Stimulated activated naive CD8-positive, alpha-beta T cell treated with anti-CD3 and anti-CD28 coated beads, Interleukin-15, amount 100 ng/mL, for 72 hours (primary cell): ENCODE data around the gene ARRDC2.
"Not testable (repeated sequence)": the region's sequence is repeated elsewhere in the genome, so short reads cannot be mapped to it uniquely, and the experiment has no call there.

ENCODE experiments used
- ATAC-seq: fragments of 150-1000 bp; cut with Tn5 transposase; 2 replicates; pipeline ENCODE4 v1.10.0; 2021; ENCODE audit warnings: mild to moderate bottlenecking, moderate library complexity
- DNase-seq, 2 donors: peaks; one replicate each; pipeline ENCODE4 v3.0.0; 2021 to 2022
- H3K27ac Mint-ChIP-seq, 2 donors: one replicate each; pipeline ENCODE4 v1.8.0; 2022; ENCODE audit warnings: mild to moderate bottlenecking in 2 of 2, mixed read lengths in 2 of 2, moderate library complexity in 2 of 2
- H3K27me3 Mint-ChIP-seq: one replicate; pipeline ENCODE4 v1.8.0; 2022; ENCODE audit warnings: mixed read lengths
- H3K4me1 Mint-ChIP-seq: one replicate; pipeline ENCODE4 v1.8.0; 2022; ENCODE audit warnings: mild to moderate bottlenecking, mixed read lengths
- H3K4me3 Mint-ChIP-seq, 2 donors: one replicate each; pipeline ENCODE4 v1.8.0; 2022; ENCODE audit warnings: mild to moderate bottlenecking in 2 of 2, mixed read lengths in 2 of 2, moderate library complexity in 1 of 2
- H3K9me3 Mint-ChIP-seq, 2 donors: one replicate each; pipeline ENCODE4 v1.8.0; 2022; ENCODE audit warnings: mixed read lengths in 2 of 2

Gene ARRDC2

DNA sequence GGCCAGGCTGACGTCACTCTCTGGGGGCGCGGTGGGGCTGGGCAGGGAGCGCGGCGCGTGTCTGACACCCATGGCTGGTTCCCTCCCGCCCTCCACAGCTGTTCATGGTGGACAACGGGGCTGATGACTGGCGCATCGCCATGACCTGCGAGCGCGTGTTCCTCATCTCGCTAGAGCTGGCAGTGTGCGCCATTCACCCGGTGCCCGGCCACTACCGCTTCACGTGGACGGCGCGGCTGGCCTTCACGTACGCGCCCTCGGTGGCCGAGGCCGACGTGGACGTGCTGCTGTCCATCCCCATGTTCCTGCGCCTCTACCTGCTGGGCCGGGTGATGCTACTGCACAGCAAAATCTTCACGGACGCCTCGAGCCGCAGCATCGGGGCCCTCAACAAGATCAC lies 26.4 kb upstream of the ARRDC2 start:
- peaks cover 4% of the 10 kb centered on the region for H3K4me1 Mint-ChIP-seq
- no peak overlapping the region for H3K27ac Mint-ChIP-seq
- H3K9me3 Mint-ChIP-seq, result no peaks in the 10 kb centered on the region
- DNase-seq, result no peak
- H3K27me3 Mint-ChIP-seq, result peaks cover 43% of the 10 kb centered on the region
- H3K4me3 Mint-ChIP-seq, result no peak overlapping the region
- no peak for ATAC-seq

DNA sequence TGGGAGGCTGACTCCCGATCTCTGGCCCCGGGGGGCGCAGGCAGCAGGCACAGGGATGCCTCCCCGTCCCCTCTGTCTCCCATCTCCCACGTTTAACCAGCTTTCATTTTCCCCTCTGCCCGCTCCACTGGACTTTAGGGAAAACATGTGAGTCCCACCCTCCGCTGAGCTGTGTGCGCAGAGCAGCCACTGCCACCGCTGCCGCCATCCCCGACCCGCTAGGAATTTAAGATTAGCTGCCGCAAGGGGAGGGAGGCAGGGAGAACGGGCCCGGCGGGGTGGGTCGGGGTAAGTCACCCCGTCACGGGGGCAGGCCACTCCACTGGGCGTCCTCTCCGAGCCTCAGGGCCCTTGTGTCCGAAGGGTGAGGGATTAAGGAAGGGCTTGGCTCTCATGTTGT lies 25.5 kb upstream of the ARRDC2 start:
- DNase-seq (no peak), ATAC-seq (no peak)
- Mint-ChIP-seq H3K9me3 (no peaks in the 10 kb centered on the region), H3K27me3 (peaks cover 39% of the 10 kb centered on the region), H3K4me3 (no peak overlapping the region), H3K27ac (no peak overlapping the region), H3K4me1 (peaks cover 4% of the 10 kb centered on the region)

DNA sequence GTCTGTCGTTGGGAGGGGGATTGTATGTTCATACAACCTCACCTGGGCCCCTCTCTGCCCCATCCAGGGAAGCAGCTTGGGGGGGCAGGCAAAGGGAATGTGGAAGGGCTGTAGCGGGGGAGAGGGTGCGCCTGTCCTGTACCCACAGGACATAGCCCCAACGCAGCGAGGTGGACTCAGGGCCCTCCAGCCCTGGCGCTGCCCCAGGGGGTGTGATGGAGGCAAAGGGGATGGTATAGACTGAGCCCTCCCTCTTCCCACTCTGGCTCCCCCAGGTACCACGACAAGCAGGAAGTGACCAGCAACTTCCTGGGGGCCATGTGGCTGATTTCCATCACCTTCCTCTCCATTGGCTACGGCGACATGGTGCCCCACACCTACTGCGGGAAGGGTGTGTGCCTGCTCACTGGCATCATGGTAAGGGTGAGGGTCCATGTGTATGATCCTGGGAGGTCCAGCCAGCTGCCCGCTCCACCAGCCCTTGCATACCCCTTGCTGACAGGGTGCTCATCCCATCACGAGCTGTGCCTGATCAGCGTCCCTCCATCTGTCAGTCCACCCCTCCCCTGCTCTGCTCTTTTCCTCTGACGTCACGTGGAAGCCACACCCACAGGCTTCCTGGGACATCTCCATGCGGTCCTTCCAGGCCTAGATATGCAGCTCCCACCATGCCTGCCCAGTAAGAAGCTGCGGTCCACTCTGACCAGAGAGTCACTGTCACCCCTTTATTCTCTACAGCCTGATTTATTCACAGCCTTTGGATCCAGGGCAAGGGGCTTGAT lies 22.7 kb upstream of the ARRDC2 start:
- H3K27me3 Mint-ChIP-seq, result peaks cover 26% of the 10 kb centered on the region
- DNase-seq (no peak), ATAC-seq (no peak)
- no peaks in the 10 kb centered on the region for H3K9me3 Mint-ChIP-seq
- H3K4me3 Mint-ChIP-seq, result no peak overlapping the region
- H3K27ac Mint-ChIP-seq, result peak overlapping the region in 1 of 2 donors; percentile 72
- H3K4me1 Mint-ChIP-seq, result no peaks in the 10 kb centered on the region

DNA sequence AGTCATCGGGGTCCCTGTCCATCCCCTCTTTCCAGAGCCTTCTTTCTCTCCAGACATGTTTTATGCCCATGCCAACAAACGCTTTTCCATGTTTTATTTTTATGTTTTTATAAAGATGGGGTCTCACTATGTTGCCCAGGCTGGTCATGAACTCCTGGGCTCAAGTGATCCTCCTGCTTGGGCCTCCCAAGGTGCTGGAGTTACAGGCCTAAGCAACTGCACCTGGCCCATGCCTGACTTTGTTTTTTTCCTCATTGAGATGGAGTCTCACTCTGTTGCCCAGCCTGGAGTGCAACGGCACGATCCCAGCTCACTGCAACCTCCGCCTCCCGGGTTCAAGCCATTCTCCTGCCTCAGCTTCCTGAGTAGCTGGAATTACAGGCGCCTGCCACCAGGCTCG lies 21.4 kb upstream of the ARRDC2 start:
- Mint-ChIP-seq H3K27ac (peak overlapping the region in 1 of 2 donors; percentile 94), H3K27me3 (peaks cover 13% of the 10 kb centered on the region)
- H3K9me3 Mint-ChIP-seq, H3K4me1 Mint-ChIP-seq, H3K4me3 Mint-ChIP-seq, DNase-seq, ATAC-seq: not testable (repeated sequence)

DNA sequence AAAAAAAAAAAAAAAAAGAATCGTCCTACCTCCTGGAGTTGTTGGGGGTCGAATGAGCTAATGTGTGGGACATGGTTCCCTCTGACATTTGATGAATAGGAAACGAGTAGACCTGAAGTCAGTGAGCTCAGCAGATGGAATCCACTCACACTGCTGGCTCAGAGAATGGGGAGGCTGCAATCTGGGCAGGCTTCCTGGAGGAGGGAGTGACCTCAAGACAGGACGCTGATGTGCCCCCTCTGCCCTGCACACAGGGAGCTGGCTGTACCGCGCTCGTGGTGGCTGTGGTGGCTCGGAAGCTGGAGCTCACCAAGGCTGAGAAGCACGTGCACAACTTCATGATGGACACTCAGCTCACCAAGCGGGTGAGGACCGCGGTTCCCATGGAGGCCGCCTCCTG lies 19.8 kb upstream of the ARRDC2 start:
- no peak for DNase-seq
- H3K9me3 Mint-ChIP-seq, result no peaks in the 10 kb centered on the region
- H3K4me3 Mint-ChIP-seq, result no peak overlapping the region
- no peaks in the 10 kb centered on the region for H3K27me3 Mint-ChIP-seq
- H3K4me1 Mint-ChIP-seq, result no peaks in the 10 kb centered on the region
- no peak overlapping the region for H3K27ac Mint-ChIP-seq
- ATAC-seq, result no peak

DNA sequence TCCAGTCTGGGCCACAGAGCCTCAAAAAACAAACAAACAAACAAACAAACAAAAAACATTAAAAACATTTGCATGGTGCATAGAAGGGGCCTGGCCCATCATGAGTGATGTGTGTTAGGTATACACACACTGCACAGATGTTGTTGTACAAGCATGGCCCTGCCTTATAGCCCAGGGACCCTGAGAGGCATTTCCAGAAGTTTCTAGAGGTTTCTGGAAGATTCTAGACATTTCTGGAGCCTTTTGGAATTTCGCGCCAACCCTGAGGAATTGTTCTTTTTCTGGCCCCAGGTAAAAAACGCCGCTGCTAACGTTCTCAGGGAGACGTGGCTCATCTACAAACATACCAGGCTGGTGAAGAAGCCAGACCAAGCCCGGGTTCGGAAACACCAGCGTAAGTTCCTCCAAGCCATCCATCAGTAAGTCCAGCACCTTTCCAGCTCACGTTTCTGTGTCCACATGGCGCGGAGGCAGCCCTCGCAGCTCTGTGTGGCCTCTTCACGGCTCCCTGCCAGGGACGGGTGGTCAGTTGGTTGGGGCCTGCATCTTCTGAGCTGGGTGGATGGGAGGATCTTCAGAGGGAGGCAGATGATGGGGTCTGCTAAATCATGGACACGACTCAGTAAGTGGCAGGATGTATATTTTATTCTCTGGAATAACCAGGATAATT lies 18.4 kb upstream of the ARRDC2 start:
- H3K9me3 Mint-ChIP-seq, result no peaks in the 10 kb centered on the region
- no peaks in the 10 kb centered on the region for H3K27me3 Mint-ChIP-seq
- no peaks in the 10 kb centered on the region for H3K4me1 Mint-ChIP-seq
- no peak for ATAC-seq
- no peak overlapping the region for H3K4me3 Mint-ChIP-seq
- DNase-seq, result no peak
- no peak overlapping the region for H3K27ac Mint-ChIP-seq

DNA sequence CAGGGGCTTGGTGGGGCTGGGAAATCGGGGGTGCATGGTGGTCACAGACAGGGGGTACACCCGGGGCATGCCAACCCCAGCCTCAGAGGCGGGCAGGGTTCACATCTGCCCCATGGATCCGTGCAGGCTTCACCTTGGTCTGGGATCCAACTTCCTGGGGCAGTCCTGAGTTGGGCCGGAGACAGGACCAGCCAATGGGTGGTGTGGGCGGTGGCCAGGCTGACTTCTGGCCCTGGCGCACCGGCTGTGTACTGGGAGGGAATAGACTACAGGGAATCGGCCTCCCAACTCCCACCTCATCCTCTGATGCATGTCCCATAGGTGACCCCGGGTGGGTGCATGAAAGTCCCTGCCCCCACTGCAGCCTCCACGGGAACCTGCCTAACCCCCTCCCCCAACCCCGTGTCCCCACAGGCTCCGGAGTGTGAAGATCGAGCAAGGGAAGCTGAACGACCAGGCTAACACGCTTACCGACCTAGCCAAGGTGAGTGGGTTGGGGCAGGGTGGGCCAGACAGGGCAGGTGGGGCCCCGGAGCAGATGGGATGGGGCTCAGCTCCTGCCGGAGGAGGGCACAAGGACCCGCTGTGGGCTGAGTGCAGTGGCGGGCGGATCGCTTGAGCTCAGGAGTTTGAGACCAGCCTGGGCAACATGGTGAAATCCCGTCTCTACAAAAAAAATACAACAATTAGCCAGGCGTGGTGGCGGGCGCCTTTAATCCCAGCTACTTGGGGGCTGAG lies 14.7 kb upstream of the ARRDC2 start:
- Mint-ChIP-seq H3K9me3 (no peaks in the 10 kb centered on the region), H3K4me1 (peaks cover 14% of the 10 kb centered on the region), H3K4me3 (no peak overlapping the region), H3K27me3 (no peaks in the 10 kb centered on the region), H3K27ac (no peak overlapping the region)
- ATAC-seq (no peak), DNase-seq (no peak)

DNA sequence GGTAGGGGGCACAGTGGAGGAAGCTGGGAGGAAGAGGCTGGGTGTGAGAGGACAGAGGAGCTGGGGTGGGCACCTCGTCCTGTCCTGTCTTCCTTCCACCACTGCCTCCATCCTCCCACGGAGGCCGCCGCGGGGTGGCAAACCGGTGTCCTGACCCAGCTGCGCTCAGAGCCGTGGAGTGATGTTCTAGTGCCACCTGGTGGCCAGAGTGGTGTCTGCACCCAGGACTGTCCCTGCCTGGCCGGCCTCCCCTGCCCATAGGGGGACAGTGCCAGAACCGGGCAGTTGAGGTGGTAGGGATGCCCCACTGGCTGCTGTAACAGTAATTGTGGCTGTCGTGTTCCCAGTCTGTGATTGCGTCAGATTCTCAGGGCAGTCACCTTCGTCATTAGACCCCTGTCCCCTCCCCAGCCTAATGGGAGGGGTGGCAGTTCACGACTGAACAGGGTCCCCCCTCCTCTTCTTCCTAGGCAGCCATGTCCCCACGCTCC lies 11.1 kb upstream of the ARRDC2 start:
- Mint-ChIP-seq H3K4me3 (no peak overlapping the region), H3K9me3 (no peaks in the 10 kb centered on the region), H3K4me1 (peaks cover 34% of the 10 kb centered on the region), H3K27me3 (no peaks in the 10 kb centered on the region), H3K27ac (no peak overlapping the region)
- DNase-seq, result peak; percentile 88 to 92
- ATAC-seq, result peak; percentile 56

DNA sequence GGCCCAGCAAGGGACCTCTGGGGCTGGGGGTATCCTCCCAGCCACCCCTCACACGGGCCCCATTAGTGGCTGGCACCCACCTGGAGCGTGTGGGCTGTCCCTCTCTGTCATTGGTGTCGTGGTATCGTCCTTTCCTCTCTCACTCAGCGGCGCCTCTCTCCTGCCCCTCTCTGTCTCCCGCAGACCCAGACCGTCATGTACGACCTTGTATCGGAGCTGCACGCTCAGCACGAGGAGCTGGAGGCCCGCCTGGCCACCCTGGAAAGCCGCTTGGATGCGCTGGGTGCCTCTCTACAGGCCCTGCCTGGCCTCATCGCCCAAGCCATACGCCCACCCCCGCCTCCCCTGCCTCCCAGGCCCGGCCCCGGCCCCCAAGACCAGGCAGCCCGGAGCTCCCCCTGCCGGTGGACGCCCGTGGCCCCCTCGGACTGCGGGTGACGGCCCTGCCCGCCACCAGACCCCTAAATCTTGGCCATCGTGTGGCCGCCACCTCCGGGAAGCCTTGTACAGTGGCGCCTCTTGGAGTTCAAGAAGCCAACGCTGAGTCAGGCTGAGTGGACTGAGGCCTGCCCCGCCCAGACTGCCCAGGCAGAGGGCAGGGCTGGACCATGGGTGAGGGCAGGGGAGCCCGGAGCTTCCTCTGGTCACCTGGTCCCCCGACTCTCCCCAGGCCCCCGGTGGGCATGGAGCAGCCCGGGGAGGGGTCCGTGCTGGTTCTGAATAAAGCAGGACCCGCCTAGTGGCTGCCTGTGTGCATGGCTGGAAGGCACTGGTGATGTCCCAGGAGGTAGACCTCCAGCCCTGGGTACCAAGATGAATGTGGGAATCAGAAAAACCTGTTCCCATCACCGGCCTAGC lies 9.8 kb upstream of the ARRDC2 start:
- H3K27me3 Mint-ChIP-seq, result no peaks in the 10 kb centered on the region
- peaks cover 45% of the 10 kb centered on the region for H3K4me1 Mint-ChIP-seq
- no peaks in the 10 kb centered on the region for H3K9me3 Mint-ChIP-seq
- no peak overlapping the region for H3K4me3 Mint-ChIP-seq
- no peak for ATAC-seq
- no peak for DNase-seq
- no peak overlapping the region for H3K27ac Mint-ChIP-seq

DNA sequence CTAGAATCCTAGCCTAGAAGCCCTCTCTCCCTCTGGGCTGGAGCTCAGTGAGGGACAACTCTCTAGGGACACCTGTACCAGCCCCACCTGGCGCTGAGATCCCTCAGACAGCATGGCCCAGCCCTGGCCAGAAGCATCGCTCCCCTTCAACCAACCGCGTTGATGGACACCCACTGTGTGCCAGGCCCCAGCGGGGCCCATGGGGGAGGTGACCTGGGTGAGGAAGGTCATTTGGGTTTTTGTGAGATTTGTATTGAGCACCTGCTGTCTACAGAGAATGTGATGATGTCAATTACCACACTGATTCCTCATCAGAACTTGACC lies 9.2 kb upstream of the ARRDC2 start:
- DNase-seq (no peak), ATAC-seq (no peak)
- Mint-ChIP-seq H3K4me1 (peaks cover 48% of the 10 kb centered on the region), H3K27me3 (no peaks in the 10 kb centered on the region), H3K4me3 (no peak overlapping the region), H3K9me3 (no peaks in the 10 kb centered on the region), H3K27ac (no peak overlapping the region)

DNA sequence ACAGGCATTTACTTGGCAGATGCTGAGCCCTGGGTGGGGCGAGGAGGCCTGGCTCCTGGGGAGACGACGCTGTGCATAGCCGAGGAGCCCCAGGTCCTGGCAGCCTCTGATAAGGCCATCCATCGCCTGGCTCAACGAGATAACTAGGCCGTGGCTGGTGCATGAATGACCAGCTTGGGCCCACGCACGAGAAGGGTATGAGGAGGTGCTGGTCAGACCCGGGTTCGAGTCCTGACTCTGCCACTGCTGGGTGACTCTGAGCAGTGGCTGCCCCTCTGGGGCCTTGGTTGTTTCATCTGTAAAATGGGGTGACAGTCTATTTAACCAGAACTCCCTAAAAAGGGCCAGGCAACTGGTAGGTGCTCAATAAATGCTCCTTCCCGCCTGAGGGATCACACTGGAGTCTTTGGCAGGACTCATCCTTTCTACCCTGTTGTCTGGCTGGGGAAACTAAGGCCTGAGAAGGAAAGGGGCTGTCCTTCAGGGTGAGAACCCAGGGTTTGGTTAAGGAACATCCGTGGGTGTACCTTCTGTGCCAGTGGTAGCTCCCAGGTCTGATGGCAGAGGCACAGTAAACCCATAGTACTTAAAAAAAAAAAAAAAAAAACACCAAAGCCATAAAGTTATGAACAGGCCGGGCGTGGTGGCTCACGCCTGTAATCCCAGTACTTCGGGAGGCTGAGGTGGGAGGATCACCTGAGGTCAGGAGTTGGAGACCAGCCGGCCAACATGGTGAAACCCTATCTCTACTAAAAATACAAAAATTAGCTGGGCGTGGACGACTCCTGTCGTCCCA lies 8.1 kb upstream of the ARRDC2 start:
- DNase-seq, result peak in 1 of 2 donors; percentile 18
- Mint-ChIP-seq H3K4me1 (peaks cover 48% of the 10 kb centered on the region), H3K27ac (peak overlapping the region; percentile 90 to 91), H3K9me3 (no peaks in the 10 kb centered on the region), H3K27me3 (no peaks in the 10 kb centered on the region), H3K4me3 (peak overlapping the region; percentile 79)
- ATAC-seq, result no peak

DNA sequence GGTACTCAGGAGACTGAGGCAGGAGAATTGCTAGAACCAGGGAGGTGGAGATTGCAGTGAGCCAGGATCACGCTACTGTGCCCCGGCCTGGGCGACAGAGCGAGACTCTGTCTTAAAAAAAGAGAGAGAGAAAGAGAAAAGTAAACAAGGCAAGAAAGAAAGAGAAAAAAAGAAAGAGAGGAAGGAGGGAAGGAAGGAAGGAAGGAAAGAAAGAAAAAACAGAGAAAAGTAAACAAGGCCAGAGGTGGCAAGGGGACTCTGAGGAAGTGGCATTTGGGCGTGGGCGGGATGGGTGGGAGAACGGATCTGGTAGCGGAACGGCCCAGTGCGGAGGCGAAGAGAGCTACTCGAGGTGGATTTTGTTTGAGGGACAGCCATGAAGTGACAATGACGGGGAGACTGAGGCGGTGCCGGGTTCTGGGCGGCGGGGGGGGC lies 7.5 kb upstream of the ARRDC2 start:
- H3K4me1 Mint-ChIP-seq, result peaks cover 48% of the 10 kb centered on the region
- no peaks in the 10 kb centered on the region for H3K9me3 Mint-ChIP-seq
- H3K4me3 Mint-ChIP-seq, result peak overlapping the region; percentile 79
- no peaks in the 10 kb centered on the region for H3K27me3 Mint-ChIP-seq
- ATAC-seq (no peak), DNase-seq (peak in 1 of 2 donors; percentile 37)
- peak overlapping the region; percentile 90 to 91 for H3K27ac Mint-ChIP-seq

DNA sequence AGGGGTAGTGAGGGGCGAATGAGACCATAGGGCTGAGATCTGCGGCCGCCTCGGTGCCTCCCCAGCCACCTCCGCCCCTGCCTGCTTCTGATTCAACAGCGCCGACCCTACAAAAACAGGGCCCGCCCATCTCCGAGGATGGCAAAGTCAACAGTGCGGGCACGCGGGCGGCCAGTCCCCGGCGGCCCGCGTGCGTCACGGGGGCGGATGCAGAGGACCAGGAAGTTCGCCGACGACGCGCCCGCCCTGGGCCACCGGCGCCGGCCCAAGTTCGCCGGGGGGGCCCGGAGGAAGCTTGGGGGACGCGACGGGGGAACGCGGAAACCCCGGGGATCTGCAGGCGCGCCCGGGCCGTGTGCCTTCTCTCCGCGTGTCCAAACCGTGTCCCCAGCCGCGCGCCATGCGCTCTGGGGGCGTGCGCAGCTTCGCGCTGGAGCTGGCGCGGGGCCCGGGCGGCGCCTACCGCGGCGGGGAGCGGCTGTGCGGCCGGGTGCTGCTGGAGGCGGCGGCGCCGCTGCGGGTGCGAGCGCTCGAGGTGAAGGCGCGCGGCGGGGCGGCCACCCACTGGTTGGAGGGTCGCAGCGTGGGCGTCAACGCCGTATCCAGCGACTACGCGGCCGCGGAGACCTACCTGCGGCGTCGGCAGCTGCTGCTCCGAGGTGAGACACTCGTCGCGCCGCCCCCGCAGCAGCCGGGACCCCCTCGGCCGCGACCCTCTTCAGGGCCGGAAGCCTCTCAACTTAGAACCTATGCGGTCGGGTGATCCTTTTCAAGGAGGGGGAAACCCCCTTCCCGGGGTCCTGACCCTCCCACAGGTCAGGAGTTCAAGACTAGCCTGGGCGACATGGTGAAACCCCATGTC lies 6.8 kb upstream of the ARRDC2 start:
- peak; percentile 90 for ATAC-seq
- H3K27ac Mint-ChIP-seq, result peak overlapping the region; percentile 94 to 97
- H3K4me3 Mint-ChIP-seq, result peak overlapping the region; percentile 95 to 97
- DNase-seq, result peak; percentile 94 to 96
- H3K9me3 Mint-ChIP-seq, result no peaks in the 10 kb centered on the region
- H3K4me1 Mint-ChIP-seq, result peaks cover 50% of the 10 kb centered on the region
- no peaks in the 10 kb centered on the region for H3K27me3 Mint-ChIP-seq
